Erythroblast (primary cell): ENCODE data around the gene OSBPL3.

Source experiments
- DNase-seq, 2 experiments: peaks; one replicate each; lab custom pipeline; 2025; lab: John Stamatoyannopoulos, UW
- GATA1 ChIP-seq: IDR thresholded peaks from 2 replicates; pipeline ENCODE4 v1.6.1; 2011; ENCODE audit warnings: low read depth, mild to moderate bottlenecking, control low read depth, low read length, moderate library complexity
- POLR2A ChIP-seq: IDR thresholded peaks from 2 replicates; pipeline ENCODE4 v1.6.1; 2011; ENCODE audit warnings: mild to moderate bottlenecking, low read length

Gene OSBPL3

GRCh38 chr7:24952464-24952863, 27.5 kb downstream of the OSBPL3 start:
- no peak for DNase-seq
- no peak for TF ChIP-seq POLR2A
- no peak for TF ChIP-seq GATA1

GRCh38 chr7:24951441-24951980, 28.5 kb downstream of the OSBPL3 start:
- no peak for DNase-seq
- TF ChIP-seq GATA1 = no peak
- TF ChIP-seq POLR2A = no peak

- TF ChIP-seq GATA1 (no peak), POLR2A (no peak)
- DNase-seq = no peak
These were observed 30.1 kb downstream of the OSBPL3 start for GRCh38 chr7:24949884-24950283.

- no peak for DNase-seq
- TF ChIP-seq POLR2A (no peak), GATA1 (no peak)
These were observed 31.2 kb downstream of the OSBPL3 start for GRCh38 chr7:24948739-24949138.

GRCh38 chr7:24946467-24946866, 33.5 kb downstream of the OSBPL3 start:
- TF ChIP-seq POLR2A (no peak), GATA1 (no peak)
- no peak for DNase-seq

GRCh38 chr7:24945899-24946298, 34.1 kb downstream of the OSBPL3 start:
- DNase-seq = no peak
- TF ChIP-seq GATA1 (no peak), POLR2A (no peak)

GRCh38 chr7:24943096-24943948, 36.7 kb downstream of the OSBPL3 start:
- DNase-seq = no peak
- TF ChIP-seq POLR2A (no peak), GATA1 (no peak)

- TF ChIP-seq GATA1 (no peak), POLR2A (no peak)
- no peak for DNase-seq
These were observed 37.8 kb downstream of the OSBPL3 start for GRCh38 chr7:24942226-24942625.

- TF ChIP-seq GATA1 (no peak), POLR2A (no peak)
- no peak for DNase-seq
These were observed 40.6 kb downstream of the OSBPL3 start for GRCh38 chr7:24939416-24939815.

- TF ChIP-seq POLR2A = no peak
- no peak for TF ChIP-seq GATA1
- DNase-seq = peak; percentile 8 to 9
These were observed 43.7 kb downstream of the OSBPL3 start for GRCh38 chr7:24936121-24936824.

GRCh38 chr7:24933298-24933697, 46.7 kb downstream of the OSBPL3 start:
- no peak for DNase-seq

GRCh38 chr7:24932815-24933214, 47.2 kb downstream of the OSBPL3 start:
- TF ChIP-seq GATA1 = no peak
- no peak for TF ChIP-seq POLR2A
- no peak for DNase-seq

More at GRCh38 chr7:24933298-24933697, 46.7 kb downstream of the OSBPL3 start:
- TF ChIP-seq POLR2A (no peak), GATA1 (no peak)

GRCh38 chr7:24932389-24932788, 47.6 kb downstream of the OSBPL3 start:
- TF ChIP-seq GATA1 (no peak), POLR2A (no peak)
- DNase-seq = no peak

GRCh38 chr7:24931844-24932243, 48.1 kb downstream of the OSBPL3 start:
- no peak for DNase-seq
- TF ChIP-seq GATA1 (no peak), POLR2A (no peak)
